GM19397 (cell line): ENCODE measurements around the gene TAF6L.
"Not testable (repeated sequence)": the region's sequence is repeated elsewhere in the genome, so short reads cannot be mapped to it uniquely, and the experiment has no call there.

Experiments
- ATAC-seq: cut with Tn5 transposase; IDR thresholded peaks from one replicate; pipeline ENCODE4 v1.9.1; 2021; ENCODE audit warnings: mild to moderate bottlenecking, moderate library complexity; ENCODE audit not compliant: unreplicated experiment

The TAF6L gene

DNA sequence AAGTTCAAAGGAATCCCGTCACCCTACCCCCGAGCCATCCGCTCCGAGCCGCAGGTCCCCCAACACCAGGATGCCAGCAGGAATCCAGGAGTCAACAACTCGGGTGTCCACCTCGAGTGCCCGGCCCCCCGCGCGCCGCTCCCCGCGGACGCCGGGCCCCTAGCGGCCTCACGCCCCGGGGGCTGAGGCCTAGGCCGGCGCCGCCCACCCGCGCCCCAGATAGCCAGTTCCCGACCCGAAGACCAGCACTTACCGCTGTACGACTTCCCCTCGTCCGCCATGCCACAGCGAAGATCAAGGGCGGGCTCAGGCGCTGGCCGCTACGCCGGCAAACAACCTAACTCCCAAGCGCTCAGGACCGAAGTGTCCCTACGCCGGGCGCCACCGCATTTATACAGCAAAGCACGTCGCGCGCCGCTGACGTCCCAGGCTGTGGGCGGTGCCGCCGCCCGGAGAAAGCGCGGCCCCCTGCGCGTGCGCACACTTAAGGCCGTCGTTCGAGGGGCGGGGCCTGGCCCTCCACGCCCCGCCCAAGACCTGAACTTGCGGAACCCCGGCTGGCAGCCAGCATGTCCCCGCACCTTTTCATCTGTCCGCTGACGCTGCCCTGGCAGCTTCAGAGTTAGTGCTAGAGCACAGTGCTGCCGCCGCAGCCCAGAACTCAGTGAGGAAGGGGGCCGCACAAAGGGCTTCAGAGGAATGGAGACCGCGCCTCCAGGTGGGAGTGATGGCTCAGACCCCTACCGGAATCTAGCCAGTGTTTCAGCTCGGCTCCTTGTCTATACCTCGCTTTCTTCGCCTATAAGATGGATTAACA, 34.1 kb downstream of the TAF6L start, which contains the start of gene NXF1:
Gene NXF1 (minus strand): TSS at position 365 of the 817 bp plus-strand sequence. CDS start 84 bp downstream, at position 281.
- ATAC-seq = peak; percentile 87

DNA sequence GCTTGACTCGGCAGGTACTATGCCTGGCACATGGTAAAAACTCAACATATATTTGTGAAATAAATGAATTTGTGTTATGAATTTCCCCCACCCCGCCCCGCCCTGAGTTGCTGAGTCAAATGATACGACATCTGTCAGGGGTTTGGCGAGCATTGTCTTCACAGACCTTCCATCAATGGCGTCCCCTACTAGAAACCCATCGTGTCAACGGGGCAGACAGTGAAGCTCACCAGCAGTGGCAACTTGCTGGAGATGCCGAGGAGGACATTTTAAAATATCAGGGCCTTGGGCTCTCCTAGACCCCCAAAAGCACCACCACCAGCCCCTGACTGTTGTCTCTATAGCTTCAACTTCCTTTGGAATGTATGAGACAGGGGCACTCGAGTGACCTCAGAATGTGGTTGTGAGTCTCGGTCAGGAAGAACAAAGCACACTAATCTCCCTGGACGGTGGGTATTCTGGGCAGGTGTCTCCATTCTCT, 34.8 kb downstream of the TAF6L start:
- ATAC-seq = no peak

DNA sequence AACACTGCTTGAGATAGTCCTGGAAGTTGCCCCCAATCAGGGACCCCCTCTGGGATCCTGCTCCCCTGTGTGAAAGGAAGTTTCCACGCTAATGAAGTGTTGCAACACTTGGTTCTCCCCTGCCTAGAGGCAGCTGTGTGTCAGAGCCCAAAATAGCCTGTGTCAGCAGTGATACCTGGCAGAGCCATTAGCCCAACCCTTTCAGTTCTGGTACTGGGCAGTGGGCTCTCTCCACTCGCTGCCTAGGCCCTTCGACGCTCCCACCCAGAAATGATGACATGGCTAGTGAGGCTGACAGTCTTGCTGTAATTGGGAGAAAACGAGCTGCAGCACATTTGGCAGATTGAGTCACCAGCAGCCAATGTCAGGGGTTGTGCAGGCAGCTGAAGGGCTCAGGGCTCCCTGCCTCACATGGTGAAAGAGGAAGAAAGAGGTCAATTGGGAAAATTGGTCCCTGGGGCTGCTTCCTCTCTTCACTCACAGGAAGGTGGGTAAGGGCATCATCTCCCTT, 35.5 kb downstream of the TAF6L start:
- ATAC-seq = no peak

DNA sequence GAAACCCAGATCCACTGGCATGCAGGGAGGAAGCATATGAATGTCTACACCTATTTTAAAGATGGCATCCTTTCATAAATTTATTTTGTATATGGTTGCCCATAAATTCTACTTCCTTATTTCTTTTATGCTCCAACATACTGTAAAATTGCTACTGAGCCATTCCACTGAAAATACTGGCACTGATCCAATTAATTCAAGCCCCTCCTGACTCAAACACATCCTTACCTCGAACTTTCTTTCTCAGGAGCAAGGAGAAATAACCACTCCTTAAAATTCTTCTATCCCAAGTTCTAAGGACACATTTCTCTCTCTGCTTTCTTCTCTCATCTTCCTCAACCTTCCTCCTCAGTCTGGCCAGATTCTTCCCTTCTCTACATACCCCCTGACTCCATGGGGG, 39.6 kb downstream of the TAF6L start:
- no peak for ATAC-seq

DNA sequence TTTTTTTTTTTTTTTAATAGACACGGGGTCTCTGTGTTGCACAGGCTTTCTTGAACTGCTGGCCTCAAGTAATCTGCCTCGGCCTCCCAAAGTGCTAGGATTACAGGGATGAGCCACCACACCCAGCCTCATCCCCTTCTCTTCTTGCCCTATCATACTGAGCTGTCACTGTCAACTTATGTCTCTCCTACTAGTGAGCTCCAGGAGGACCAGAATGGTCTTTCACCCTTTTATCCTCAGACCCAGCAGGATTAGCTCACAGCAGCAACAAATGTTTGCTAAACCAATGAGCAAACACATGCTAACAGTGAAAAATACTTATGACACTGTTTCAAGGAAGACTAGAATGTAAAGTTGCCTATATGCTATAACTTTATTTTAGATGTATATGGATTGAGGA, 40.5 kb downstream of the TAF6L start:
- no peak for ATAC-seq

DNA sequence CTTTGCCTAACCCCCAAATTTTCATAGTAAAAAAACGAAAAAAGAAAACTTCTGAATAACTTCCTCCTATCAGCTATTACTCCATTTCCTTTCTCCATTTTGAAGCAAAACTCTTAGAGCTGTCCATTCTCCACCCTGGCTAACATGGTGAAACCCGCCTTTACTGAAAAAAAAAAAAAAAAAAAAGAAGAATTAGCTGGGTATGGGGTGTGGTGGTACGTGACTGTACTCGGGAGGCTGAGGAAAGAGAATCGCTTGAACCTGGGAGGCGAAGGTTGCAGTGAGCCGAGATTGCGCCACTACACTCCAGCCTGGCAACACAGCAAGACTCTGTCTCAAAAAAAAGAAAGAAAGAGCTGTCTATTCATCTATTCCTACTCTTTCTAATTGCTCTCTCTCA, 45.4 kb downstream of the TAF6L start:
- ATAC-seq = no peak

DNA sequence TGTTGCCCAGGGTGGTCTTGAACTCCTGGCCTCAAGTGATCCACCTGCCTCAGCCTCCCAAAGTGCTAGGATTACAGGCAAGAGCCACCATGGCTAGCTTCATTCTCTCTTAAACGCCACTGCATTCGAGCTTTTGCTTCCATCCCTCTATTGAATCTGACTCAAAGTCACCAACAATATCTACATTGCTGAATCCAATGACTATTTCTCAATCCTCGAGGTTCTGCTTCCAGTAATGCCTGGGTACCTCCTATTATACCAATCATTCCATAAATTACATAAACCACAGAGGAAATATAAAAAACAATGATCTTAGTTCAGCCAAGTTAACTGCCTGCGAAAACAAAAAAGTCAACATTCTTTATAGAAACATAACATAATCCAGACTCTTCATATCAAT, 45.9 kb downstream of the TAF6L start:
- no peak for ATAC-seq

DNA sequence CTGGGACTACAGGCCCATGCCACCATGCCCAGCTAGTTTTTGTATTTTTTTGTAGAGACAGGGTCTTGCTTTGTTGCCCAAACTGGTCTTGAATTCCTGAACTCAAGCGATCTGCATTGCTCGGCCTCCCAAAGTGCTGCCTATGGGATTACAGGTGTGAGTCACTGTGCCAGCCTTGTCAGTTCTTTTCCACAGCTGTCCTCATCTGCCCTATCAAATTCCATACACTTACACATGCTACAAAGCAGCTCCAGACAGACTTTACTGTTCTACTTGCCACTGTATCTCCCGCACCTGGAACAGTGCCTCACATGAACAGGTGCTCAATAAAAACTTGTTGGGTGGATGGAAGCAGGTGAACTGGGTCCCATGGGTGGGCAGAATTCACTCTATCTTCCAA, 52.5 kb downstream of the TAF6L start:
- no peak for ATAC-seq

DNA sequence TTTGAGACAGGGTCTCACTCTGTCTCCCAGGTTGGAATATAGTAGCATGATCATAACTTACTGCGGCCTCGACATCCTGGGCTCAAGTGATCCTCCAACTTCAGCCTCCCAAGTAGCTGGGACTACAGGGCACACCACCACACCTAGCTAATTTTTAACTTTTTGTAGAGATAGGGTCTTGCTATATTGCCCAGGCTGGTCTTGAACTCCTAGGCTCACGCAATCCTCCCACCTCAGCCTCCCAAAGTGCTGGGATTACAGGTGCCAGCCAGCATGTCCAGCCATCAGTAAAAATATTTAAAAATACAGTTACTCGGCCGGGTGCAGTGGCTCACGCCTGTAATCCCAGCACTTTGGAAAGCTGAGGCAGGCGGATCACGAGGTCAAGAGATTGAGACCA, 56.9 kb downstream of the TAF6L start:
- ATAC-seq = not testable (repeated sequence)

DNA sequence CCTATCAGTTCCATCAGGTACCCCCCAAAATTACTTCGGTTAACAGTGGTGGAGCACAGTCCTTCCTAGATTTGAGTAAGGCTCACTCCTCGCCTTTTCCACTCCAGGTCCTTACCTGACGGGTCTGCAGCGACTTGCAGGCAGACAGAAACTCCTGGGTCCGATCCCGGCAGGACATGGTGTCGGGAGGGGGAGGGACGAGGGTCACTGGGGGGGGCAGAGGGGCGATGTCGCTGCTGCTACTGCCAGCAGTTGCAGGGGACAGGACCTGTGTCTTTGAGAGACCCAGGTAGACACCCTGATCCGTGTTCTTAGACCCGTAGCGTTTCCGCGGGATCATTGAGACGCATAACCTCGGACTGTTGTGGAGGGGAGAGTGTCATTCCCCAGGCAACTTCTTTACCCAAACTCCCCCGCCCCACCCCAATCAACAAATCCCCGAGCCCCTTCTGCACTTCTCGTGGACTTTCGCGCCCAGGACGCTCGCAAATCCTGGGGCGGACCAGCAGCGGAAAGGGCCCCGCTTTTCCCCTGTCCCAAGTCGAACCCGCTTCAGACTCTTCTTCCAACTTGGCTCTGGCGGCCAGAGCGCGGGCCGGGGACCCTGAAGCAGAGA, 59.8 kb downstream of the TAF6L start:
- no peak for ATAC-seq

DNA sequence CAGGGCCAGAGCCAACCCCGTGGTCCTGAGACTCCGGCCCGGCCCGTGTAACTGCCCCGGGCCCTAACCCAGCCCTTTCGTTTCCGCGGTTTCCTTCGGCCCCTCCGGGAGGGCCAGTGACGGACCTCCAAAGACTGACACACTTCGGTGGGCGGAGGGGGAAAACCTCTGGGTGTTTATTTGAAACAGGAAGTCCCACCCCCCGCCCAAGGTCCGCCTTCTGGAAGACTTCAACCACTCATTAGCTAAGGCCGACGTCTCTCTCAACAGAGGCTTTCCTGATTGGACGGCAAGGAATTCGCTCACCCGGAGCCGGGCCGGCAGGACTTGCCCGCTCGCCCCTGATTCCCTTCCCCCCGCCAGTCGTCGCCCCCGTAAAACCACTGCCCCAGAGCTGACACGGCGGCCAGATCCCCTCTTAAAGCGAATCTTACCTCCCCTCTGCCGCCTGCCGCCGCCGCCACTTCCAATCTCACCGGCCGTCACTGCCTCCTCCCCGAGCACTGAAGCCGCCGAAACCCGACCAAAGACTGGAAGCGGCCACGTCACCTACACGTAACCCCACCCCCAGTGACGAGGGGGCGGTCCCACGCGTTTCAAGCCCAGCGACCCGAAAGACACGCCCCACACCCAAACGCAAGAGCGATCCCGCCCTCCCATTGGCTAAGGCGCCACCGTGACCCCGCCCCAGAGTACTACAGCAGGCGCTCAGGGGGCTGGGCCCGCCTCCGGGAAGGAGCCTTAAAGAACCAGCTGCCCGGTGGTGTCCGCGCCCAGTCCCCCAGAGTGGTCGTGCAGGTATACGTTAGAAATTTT, 60.5 kb downstream of the TAF6L start, which contains the start of gene STX5:
Gene STX5 (minus strand): TSS at position 532 of the 816 bp plus-strand sequence. CDS start 808 bp downstream, outside the sequence.
- ATAC-seq = peak; percentile 78

DNA sequence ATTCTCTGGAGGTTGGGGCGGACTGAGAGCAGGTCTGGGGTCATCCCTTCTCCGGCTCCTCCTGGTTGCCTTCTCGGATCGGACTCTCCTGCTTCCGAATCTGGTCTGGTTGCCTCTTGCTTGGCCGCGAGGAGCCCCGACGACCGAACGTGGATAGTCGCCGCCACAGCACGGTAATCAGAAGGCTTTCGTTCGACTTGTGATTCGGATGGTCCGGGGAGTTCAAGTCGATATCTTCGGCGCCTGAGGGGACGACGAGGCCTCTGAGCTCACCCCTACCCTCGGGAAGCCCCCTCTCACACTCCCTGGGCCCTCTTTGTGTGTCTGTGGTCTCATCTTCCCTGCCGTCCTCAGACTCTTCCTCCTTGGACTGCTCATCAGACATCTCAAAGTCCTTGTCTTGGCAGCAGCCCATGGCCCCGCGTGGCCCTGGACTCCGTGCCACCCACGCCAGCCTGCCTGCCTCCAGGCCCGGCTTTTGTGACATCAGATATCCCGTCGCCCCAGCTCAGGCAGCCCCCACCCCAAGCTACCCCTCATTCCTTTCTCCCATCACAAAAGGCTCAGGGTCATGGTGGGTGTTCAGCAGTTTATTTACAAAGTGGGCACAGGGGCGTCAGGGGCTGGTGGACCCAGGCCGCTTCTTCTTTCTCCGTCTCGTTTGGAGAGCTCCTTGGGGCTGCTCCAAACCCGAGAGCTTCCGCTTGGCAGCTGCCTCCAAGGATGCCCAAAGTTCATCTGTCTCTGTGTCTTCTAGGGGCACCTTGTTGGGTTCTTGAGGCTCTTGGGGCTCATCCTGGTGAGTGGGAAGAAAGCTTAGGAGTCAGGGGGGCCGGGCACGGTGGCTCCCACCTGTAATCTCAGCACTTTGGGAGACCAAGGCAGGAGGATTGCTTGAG, 61.4 kb downstream of the TAF6L start, which contains the start of gene TEX54:
Gene TEX54 (minus strand): TSS at position 506 of the 899 bp plus-strand sequence.
- ATAC-seq = peak; percentile 14

DNA sequence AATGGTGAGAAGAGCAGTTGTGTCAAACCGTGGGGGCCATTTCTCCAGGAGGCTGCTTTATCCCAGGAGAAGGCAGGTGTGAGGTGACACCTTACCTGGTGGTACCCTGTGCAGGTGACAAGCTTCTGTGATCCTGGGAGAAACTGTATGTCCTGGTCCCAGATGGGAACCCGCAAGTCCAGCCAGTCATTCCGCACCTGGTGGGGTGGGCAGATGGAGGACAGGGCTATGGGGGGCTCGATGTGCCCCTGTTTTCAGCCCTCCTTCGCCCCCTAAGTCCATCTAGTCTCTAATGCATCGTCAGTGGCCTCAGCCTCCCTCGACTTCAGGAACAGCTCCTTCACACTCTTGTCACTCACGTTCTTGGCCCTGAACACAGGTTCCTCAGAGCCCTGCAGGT, 64.1 kb downstream of the TAF6L start:
- no peak for ATAC-seq
